8988T (cell line): Measurements from ENCODE around the gene PIAS1.

Experiments
- DNase-seq: peaks from one replicate; pipeline ENCODE4 v3.0.0; 2011

The PIAS1 gene

DNA sequence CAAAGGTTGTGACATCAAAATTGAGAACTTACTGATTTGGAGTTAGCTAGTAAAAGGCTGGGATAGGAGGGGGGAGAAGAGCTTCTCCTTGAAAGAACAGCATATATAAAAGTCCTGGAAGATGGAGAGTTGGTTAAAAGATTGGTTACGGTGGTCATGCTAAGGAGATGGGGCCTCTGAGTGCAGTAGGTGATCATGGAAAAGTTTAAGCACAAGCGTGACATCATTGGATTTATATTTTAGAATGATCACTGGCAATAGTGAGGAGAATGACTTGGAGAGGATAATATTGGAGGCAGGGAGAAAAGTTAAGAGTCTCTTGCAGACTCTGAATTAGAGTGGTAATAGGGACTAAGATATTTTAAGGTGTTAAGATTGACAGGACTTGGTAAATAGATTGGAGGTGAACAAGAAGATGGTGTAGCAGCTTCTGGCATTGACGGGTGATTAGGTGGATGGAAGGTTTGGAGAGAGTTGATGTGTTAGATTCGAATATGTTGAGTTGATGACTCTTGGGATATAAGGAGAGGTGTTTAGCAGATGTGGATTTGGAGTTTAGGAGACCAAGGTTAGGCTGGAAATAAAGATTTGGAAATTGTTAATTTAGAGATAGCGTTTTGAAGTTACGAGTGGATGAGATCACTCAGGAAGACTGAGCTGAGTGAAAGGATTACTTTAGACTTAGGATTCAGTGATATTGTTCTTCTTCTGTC, 19.6 kb downstream of the PIAS1 start:
- no peak for DNase-seq

DNA sequence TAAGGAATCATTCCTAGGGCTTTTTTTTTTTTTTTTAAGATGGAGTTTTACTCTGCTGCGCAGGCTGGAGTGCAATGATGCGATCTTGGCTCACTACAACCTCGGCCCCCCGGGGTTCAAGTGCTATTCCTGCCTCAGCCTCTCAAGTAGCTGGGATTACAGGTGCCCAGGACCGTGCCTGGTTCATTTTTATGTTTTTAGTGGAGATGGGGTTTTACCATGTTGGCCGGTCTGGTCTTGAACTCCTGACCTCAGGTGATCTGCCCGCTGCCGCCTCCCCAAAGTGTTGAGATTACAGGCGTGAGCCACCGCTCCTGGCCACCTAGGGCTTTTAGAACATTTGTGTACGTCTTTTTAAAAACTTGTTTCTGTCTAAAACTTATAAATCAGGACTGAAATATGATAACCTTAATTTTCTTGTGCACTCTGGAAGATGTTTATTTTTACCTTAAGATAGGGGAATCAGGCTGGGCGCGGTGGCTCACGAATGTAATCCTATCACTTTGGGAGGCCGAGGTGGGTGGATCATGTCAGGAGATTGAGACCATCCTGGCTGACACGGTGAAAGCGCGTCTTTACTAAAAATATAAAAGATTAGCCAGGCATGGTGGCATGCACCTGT, 21.8 kb downstream of the PIAS1 start:
- no peak for DNase-seq

DNA sequence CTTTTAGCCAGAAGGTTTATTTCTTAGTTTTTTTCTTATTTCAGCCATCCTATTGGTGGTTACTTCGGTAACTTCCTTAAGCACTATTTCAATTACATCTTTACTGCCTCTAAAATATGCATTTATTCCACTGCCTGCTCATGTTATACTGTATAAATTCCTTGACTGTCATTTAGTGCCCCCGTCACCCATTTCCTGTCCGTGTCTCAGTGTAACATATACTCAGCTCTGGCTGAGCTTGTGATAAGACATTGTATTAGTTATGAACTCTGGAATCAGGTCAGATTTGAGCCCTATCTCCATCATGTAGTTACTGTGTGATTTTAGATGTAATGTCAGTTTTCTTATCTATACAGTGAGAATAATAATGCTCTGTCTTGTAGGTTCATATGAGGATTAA, 24.2 kb downstream of the PIAS1 start:
- DNase-seq = no peak

DNA sequence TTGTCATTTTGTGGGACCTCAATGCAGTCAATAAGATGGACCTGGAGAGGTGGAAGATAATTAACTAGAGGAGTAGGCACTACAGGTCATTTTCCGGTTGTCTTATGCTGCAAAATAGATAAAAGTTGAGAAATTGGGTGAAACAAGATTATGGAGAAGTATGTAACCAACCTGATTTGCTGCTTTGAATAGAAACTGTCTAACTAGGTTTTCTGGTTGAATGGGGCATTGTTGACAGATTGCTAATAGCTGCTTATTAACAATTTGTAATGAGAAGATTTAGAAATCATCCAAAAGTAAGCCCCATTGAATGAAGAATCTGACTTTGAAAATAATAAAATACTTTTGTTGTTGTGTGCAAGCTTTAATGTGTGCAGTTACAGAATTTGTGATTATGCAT, 26.2 kb downstream of the PIAS1 start:
- DNase-seq = no peak

DNA sequence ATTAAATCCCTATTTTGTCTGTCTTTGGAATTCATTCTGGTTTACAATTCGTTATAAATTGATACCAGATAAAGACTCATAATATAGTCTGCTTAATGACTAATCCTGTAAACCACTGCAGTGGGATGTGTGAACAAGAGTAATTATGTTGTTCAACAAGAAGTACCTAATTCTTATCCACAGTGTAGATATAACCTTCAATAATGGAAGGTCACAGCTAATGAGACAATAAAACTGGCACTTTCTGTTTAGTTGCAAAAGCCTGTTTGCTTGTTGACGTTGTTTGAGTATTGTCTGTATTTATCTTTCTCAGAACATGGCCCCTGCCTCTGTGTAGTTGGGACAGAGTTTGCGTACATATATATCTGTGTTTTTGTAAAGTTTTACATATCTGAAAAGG, 26.7 kb downstream of the PIAS1 start:
- DNase-seq = no peak

DNA sequence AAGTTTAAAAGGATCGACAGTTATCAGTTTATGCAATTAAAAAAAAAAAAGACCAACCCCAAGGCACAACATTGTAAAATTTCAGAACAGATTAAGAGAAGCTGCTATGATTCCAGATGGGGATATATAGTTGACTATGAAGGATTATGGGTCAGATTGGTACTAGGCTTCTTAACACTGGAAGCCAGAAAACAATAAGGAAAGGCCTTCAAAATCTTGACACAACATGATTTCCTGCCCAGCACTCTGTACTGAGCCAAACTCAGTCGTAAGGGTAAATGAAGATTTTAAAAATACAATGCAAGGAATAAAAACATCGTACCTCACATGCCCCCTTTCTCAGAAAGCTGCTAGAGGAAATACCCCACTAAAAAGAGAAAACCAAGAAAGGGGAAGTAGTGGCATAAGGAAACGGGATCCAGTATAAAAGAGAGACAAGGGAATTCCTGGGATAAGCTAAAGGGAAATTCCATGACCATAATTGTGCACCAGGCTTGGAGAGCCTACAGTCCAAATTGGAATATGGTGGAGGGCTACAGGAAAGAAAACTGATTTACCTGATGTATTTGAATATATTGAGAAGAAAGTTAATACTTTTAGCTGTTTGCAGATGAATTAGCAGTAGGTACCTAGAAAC, 27.9 kb downstream of the PIAS1 start:
- DNase-seq = no peak

DNA sequence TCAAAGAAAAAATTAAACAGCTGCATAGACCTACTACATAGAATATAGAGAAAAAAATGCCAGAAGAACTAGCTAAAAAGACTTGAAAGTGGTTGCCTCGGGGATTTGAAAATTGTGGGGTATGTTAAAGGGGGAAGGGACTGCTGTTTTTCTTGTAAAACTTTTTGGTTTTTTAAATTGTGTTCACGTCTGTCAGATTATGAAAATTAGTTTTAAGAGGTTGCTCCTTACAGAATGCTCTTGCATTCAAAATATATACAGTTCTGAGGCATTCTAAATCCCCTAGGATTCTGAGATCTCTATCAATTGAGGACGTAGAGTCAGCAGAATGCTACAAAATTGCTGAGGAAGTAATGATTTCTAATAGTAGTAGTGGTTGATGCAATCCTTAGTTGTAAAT, 28.6 kb downstream of the PIAS1 start:
- no peak for DNase-seq

DNA sequence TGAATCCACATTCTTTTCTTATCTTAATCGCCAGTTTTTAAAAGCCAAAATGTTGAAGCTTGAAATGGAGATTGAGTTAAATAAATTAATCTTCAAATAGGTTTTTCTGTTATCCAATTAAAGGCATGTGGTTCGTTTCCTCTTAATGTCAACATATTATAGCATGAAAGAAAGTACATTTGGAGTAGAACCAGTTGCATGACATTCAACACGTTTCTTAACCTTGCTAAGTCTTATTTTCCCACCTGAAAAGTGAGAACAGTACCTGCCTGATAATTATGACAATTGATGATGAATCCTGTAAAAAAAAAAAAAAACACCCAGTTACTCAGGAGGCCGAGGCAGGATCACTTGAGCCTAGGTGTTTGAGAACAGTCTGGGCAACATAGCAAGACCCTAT, 29.3 kb downstream of the PIAS1 start:
- no peak for DNase-seq

DNA sequence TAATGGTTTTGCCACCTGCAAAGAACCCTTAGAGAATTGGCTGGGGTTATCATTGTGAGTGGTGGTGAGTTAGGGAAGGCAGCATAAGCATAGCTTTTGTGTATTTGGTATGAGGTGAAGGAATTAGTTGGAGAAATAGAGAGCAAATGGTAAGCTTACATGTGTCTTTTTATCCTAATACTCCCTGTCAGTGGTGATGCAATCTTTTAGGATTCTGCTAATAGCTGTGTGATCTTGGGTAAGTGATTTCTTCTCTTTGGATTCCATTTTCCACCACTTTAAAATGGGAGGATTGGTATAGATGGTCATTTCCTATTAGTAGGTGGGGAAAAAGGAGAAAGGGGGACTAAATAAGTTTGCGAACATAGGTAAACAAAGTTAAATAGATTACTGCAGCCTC, 30.9 kb downstream of the PIAS1 start:
- DNase-seq = no peak

DNA sequence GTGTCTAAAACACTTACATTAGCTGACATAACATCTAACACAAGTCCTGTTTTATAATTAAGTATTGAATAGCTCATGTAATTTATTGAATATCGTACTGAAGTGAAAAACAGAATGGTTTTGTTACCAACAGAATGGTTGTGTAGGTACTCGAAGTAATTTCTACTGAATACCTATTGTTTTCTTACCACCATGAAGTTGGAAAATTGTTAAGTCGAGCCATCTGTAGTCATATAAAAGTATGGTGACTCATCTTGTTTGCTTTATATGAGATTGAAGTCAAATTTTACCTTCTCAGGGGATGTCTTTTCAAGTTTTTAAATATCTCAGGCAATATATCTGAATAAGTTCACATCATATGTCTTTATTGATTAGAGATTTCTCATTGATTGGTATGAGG, 37.6 kb downstream of the PIAS1 start:
- no peak for DNase-seq

DNA sequence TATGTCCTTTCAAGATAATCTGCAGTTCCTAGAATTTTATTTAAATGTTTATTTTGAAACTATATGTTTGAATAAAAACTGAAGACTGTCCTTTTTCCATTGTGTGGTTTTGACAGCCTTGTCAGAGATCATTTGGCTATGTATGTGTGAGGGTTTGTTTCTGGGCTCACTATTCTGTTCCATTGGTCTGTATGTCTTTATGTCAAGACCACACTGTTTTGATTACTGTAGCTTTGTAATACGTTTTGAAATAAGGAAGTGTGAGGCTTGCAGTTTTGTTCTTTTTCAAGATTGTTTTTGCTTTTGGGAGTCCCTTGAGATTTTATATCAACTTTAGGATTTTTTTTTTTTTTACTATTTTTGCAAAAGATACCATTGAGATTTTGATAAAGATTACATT, 42.0 kb downstream of the PIAS1 start:
- DNase-seq = no peak

DNA sequence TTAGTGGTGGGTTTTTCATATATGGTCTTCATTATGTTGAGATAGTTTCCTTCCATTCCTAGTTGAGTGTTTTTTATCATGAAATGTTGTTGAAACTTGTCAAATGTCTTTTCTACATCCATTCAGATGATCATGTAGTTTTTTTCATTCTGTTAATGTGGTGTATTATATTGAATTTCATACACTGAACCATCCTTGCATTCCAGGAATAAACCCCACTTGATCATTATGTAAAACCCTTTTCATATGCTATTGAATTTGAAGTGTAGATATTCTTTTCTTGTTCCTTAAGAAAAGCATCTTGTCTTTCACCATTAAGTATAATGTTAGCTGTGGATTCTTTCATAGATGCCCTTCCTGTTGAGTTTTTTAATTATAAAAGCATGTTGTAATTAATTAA, 42.9 kb downstream of the PIAS1 start:
- no peak for DNase-seq

DNA sequence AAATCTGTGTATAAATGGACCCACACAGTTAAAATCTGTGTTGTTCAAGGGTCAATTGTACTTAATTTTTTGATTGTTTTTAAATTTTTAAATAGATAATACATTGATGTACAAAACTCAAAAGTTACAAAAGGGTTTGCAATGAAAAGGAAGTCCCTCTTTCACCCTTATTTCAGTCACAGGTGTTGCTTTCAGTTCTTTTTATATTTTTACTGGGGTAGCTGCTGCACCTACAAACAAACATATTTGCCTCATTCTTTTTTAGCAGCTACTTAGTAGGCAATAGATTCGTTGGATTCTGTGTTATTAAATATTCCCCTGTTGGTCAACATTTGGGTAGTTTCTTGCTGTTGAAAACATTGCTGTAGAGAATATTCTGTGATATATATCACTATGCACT, 44.4 kb downstream of the PIAS1 start:
- DNase-seq = no peak

DNA sequence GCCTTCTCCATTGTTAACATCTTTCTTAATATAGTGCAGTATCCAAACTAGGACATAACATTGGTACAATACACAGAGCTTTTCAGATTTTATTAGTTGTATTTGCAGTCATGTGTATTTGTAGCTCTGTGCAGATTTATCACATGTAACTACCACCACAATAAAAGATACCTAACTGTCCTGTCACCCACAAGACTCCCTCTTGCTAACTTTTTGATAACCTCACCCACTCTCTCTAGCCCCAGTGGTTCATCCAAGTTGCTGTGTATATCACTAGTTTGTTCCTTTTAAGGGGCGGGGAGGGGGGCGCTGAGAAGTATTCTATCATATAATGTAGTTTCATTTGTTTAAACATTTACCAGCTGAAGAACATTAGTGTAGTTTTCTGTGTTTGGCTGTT, 46.1 kb downstream of the PIAS1 start:
- DNase-seq = no peak

DNA sequence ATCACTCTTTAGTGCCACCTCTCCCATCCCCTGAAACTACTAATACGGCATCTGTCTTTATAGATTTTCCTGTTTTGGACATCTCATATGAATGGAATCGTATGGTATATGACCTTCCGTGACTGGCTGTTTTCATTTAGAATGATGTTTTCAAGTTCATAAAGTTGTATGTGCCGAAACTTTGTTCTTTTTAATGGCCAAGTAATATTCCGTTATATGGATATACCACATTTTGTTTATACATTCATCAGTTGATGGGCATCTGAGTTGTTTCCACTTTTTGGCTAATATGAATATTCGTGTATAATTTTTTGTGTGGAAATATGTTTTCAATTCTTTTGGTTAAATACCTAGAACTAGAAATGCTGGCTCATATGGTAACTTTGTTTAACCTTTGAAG, 49.5 kb downstream of the PIAS1 start:
- DNase-seq = no peak

DNA sequence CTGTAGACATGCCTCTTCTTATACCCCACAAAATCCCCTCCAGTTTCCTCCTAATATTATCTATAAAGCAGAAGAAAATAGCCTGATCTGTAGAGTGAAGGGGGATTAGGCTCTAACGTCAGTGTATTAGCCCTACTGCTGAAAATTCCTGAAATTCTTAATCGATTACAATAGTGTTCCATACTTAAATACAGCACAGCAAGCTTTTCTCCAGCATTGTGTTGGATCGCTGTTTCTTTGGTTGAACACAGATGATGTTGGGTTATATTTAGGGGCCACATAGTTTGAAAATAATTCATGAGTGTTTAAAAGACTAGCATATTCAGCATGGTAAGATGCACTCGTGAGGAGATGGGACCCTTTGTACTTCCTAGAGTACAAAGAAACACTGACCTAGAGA, 52.5 kb downstream of the PIAS1 start:
- DNase-seq = no peak

DNA sequence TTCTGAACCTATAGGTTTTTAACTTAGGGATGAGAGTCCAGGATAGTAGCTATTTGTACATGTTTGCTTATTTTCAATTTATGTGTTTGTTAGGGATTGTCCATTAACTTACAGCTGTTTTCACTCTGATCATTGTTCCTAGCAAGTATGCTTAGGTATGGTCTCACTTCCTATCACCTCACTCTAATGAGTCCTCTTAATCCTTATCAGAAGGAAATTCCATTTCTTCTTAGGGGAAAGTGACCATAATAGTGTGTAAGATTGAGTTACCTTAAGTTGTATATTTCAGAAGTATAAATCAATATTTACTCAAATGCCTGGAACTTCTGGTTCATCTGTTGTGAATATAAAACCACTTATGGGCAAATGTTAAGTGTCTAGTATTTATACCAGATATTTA, 53.0 kb downstream of the PIAS1 start:
- no peak for DNase-seq

DNA sequence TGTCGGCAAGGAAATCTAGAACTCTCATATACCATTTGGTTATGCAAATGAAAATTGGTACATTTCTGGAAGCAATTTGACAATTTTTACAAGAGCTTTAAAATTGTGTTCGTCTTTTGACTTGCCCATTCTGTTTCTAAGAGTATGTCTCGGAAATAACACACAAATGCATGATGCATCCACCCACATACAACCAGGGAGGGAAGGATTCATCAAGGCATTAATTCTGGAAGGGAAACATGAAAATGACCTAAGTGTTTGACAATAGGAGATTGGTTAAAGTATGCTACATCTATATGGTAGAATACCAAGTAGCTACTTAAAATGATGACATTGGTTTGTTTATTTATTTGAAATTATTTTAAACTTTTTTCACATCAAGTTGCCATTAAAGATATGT, 58.6 kb downstream of the PIAS1 start:
- no peak for DNase-seq

DNA sequence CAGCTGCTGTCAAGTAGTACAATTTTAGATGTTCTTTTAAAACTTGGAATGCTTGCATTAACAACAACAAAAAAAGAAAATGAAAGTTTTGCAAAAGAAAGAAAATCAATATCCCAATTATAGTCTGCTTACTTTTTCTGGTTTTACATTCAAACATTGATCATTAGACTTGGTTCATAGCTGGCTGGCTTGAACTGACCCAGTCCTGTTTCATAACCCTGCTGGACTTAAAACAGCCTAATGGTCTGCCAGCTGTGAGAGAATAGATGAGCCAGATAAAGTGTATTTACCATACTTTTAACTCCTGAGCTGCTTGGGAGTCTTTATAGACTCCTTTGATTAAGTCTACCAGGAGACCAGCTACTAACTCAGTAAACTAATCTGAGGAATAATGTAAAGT, 59.2 kb downstream of the PIAS1 start:
- no peak for DNase-seq

DNA sequence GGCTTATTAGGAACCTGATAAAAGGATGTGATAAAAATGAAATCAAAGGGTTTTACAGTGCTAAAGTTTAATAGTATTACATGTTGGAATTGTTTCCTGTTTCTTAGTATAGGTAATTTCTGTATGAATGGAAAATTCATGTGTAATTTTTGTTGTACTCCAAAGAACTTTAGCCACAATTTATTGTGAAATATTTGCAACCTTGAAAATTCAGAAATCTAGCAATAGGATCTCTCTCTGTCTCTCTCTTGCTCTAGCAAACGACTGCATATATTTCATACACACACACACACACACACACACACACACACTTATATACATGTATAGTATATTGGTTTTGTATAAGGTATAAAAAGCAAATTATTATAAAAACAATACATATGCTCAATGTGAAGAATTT, 59.6 kb downstream of the PIAS1 start:
- DNase-seq = no peak

DNA sequence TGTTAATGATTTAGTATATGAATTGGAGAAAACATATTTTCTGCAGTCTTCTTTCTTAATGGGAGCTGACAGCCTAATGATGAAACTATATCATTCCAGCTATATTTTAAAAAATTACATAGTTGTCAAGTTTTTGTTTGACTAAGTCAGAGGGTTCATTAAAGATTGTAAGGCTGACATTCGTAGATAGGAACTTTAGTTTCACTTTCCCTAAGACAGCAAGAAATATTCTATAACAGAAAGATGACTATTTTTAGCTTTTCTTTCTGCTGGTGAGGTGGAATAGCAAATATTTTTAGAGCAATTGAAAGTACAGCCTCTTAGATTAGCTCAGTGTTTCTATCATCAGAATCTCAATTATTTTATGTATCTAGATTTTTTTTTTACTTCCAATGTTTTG, 60.2 kb downstream of the PIAS1 start:
- no peak for DNase-seq

DNA sequence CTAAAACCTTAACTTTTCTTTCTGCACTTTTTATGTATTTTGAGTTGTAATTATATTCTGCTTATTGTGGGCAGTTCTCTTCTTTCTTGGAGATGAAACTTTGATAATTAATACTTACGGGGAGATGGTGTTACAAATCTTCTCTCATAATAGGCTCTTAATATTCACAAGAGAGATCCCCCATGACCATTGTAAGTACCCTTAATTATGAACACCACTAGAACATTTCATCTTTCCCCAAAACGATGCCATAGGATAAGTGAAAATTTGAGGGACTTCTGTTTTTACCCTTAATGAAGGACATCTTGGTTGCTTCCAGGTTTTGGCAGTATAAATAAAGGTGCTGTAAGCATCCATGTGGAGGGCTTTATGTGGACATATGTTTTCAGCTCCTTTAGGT, 60.7 kb downstream of the PIAS1 start:
- DNase-seq = no peak

DNA sequence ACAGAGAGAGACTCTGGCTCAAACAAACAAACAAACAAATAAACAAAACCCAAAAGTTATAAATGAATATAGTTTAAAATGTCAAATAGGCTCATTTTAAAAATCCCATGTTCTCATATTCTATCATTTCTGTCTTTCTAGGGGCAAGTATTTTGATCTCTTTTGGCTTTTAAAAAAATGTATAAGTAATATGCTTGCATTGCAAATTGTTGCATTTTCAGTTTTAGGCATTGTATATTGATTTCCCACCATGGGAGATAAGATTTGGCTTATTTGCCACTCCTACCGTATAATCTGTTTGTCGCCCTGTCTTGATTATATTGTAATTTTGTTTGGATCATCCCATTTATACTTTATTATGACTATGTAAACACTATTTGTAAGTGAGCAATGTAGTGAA, 70.6 kb downstream of the PIAS1 start:
- DNase-seq = no peak

DNA sequence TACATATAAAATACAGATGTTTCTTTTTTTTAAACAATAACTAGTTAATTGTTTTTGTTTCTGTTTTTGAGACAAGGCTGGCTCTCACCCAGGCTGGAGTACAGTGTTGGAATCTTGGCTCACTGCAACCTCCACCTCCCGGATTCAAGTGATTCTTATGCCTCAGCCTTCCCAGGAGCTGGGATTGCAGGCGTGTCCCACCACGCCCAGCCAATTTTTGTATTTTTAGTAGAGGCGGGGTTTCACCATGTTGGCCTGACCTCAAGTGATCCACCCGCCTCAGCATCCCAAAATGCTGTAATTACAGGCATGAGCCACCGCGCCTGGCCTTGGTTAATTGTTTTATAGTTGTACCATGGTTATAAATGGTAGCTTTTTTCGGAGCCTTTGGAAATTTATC, 72.3 kb downstream of the PIAS1 start:
- no peak for DNase-seq

DNA sequence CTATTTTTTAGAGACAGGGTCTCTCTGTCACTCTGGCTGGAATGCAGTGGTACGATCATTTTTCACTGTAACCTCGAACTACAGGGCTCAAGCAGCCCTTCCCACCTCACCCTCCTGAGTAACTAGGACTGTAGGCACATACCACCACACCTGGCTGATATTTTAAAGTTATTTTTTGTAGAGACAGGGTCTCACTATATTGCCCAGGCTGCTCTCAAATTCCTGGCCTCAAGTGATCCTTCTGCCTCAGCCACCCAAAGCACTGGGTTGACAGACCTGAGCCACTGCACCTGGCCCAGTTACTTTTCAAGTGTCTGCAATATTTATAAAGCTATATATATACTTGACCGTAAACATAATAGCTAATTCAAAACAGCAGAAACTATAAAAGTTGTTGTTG, 75.0 kb downstream of the PIAS1 start:
- DNase-seq = no peak
